ENCODE measurements around the gene MED9. TPM values are rescaled to one million over a fixed set of nuclear protein-coding genes. Genes with fewer than 3 reads are reported as not detected.
A peak's percentile ranks its signal among the peaks of the same experiment; 100 is the strongest.

The MED9 gene
- total RNA-seq, 2 experiments from 2014 or later, result 17.8 to 20.6 TPM

DNA sequence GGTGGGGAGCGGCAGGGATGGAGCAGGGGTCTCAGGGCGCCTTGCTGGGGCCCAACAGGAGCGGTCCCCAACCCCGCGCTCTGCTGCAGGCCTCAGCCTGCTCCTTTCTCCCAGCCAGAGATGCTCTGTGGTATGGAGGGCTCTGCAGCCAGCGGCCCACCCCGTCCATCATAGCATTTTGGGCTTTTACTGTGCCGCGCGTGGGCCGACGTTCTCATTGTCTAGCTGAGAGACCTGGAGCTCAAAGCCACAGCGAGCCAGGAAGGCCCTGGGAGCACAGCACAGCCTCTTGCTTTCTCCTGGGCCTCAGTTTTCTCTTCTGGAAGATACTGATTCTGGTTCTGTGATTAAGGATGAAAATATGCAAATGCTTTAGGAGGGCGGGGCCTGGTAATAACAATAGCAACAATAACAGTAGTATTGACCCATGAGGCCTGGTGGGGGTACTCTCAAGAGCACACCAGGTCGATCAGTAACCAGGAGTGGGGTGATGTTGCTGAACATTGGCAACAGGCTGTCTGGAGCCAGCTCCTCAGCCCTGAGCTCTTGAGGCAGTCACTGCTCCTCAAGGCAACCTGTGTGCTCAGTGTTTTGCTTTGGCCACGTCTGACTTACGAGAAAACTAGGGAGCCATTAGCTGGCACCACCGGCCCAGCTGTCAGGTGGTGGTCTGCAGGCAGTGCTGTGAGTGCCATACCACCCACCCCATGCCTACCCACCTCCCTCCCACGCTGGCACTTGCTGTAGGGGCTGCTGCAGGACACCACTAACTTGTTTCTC lies 20.5 kb downstream of the MED9 start:
- DNase-seq, result peak; percentile 20
- Mint-ChIP-seq H3K27ac (peak overlapping the region; percentile 30), H3K4me1 (peaks cover 13% of the 10 kb centered on the region), H3K9me3 (no peaks in the 10 kb centered on the region), H3K27me3 (peaks cover 21% of the 10 kb centered on the region), H3K36me3 (peaks cover 6% of the 10 kb centered on the region), H3K4me3 (peak overlapping the region; percentile 39)
- POLR2A ChIA-PET, result interaction anchor here (1.1 to 2.8 kb wide), 3 partner anchors 10 to 144 kb away, joined by 3 to 13 read pairs (median 11); no protein-coding TSS in a partner anchor
- ATAC-seq (ENCODE audit: low read depth), result no peak

DNA sequence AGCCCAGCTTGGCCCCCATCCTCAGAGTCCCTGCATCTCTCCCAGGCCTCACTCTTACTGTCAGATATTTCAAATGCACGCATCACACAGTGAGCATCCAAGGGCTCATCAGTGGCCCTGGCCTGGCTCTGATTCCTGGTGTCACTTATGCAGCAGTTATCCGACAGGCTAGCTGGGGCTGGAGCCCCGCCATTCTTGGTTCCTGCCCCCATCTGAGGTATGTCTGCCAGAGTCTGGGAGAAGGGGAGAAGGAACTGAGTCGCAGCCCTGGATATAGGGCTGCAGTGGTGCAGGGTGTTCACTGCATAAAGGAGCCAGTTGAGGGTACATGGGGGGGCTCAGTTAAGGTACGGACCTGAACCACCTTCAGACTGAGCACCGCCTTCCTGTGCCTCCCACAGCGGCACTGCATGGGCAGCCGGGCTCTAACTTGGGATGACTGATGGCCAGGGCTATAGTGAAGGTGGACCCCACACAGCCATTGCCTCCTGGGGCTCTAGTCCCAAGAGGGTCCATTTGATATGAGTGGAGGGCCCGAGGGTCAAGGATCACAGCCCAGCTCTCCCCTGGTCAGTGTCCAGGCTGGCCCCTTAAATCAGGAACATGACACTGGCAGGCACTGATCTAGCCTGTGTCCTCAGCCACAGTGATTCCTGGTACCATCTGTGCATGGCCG lies 21.2 kb downstream of the MED9 start:
- H3K9me3 Mint-ChIP-seq, result no peaks in the 10 kb centered on the region
- peaks cover 21% of the 10 kb centered on the region for H3K27me3 Mint-ChIP-seq
- H3K27ac Mint-ChIP-seq, result no peak overlapping the region
- H3K4me1 Mint-ChIP-seq, result peaks cover 13% of the 10 kb centered on the region
- H3K36me3 Mint-ChIP-seq, result peaks cover 2% of the 10 kb centered on the region
- ATAC-seq (ENCODE audit: low read depth) (no peak), DNase-seq (no peak)
- H3K4me3 Mint-ChIP-seq, result no peak overlapping the region
- POLR2A ChIA-PET, result no interaction called here

DNA sequence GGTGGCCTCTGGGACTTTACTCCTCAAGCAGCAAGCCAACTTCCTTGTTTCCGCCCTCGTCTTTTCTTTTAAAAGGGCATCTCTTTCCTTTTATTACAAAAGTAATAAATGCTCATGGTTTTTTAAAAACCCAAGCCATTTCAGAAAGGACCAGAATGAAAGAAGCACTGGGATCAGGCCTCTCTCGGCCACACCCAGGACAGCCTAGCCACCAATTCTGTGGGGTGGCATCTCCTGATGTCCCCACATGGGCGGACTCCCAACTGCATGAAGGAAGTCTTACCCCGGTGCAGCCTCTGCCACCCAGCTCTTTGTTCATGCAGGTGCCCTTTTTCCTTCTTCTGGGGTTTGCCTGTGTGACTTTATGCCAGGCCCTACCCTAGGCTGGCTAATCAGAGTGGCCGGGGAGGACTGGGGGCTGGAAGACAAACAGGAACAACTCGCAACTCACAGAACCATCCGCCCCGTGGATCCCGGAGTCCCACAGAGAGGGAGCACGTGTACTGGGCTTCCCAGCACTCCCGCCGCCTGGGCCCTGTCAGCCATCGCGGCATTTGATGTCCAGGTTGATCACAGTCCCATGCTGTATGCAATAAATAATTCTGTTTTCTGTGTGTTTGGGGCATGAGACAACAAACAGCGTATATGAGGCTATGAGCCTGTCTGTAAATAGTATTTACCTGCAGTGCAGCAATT lies 22.0 kb downstream of the MED9 start:
- H3K4me1 Mint-ChIP-seq, result peaks cover 13% of the 10 kb centered on the region
- H3K4me3 Mint-ChIP-seq, result no peak overlapping the region
- H3K9me3 Mint-ChIP-seq, result no peaks in the 10 kb centered on the region
- DNase-seq (no peak), ATAC-seq (ENCODE audit: low read depth) (no peak)
- POLR2A ChIA-PET, result interaction anchor here (0.5 kb wide), 1 partner anchor 107 kb away, joined by 4 read pairs; no protein-coding TSS in a partner anchor
- H3K36me3 Mint-ChIP-seq, result no peaks in the 10 kb centered on the region
- H3K27ac Mint-ChIP-seq, result no peak overlapping the region
- H3K27me3 Mint-ChIP-seq, result peaks cover 18% of the 10 kb centered on the region

- Mint-ChIP-seq H3K9me3 (no peaks in the 10 kb centered on the region), H3K36me3 (no peaks in the 10 kb centered on the region), H3K27ac (no peak overlapping the region), H3K27me3 (peaks cover 13% of the 10 kb centered on the region), H3K4me1 (peaks cover 13% of the 10 kb centered on the region), H3K4me3 (no peak overlapping the region)
- DNase-seq (no peak), ATAC-seq (ENCODE audit: low read depth) (no peak)
- POLR2A ChIA-PET, result interaction anchor here (0.5 kb wide), 1 partner anchor 108 kb away, joined by 4 read pairs; no protein-coding TSS in a partner anchor
These were observed 22.8 kb downstream of the MED9 start for GRCh38 chr17:17499402-17500145.

DNA sequence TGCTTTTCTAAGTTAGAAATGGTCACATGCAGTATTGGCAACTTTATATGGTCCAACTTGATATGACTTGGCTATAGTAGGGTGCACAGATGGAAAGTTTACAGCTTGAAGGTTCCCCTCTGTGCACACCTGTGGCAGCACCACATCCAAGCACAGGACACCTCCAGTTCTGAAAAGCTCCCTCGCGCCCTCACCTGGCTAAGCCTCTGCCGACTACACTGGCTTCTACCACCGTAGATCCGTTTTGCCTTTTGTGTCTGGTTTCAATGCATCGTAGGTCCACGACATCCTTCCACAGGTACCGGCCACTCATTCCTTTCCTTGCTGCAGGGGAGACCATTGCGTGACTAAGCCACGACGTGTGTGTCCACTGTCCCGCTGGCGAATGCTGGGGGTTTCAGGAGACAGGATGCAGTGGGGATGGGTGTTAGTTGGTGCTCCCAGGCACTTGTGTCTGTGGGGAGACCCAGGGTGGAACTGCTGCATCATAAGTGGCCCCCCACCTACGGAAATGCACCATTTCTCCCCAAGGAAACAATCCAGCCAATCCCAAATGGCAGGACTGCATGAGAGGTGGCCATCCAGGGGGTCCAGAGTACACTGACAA lies 24.3 kb downstream of the MED9 start:
- no peak overlapping the region for H3K27ac Mint-ChIP-seq
- peaks cover 4% of the 10 kb centered on the region for H3K4me1 Mint-ChIP-seq
- POLR2A ChIA-PET, result no interaction called here
- H3K4me3 Mint-ChIP-seq, result no peak overlapping the region
- no peaks in the 10 kb centered on the region for H3K9me3 Mint-ChIP-seq
- H3K27me3 Mint-ChIP-seq, result peaks cover 4% of the 10 kb centered on the region
- DNase-seq (no peak), ATAC-seq (ENCODE audit: low read depth) (no peak)
- no peaks in the 10 kb centered on the region for H3K36me3 Mint-ChIP-seq

GRCh38 chr17:17502741-17503565 lies 26.2 kb downstream of the MED9 start:
- POLR2A ChIA-PET, result no interaction called here
- no peak overlapping the region for H3K4me3 Mint-ChIP-seq

DNA sequence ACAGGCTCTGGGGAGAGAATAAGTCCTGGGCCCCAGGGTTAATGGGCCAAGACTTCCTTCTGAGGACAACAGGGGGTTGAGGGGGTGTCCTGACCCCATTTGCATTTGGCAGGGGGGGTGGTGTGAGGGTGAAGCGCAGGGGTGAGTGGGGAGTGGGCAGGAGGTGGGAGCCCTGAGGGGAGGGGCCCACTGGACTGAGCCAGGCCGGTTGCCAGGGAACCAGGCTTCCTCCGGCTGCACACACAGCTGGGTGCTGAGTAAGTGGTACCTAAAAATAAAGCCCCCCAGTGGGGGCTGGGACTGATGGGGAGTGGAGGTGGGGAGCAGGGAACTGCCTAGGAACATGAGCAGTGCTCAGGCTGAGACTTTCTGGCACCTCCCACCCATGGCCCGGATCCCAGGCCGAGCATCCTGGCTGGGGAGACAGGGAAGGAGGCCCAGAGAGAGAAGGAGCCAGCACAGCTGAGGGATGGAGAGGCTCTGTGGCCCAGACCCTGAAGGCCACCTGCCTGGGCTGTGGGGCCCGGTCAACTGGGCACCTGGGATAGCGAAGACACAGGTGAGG lies 26.8 kb downstream of the MED9 start:
- Mint-ChIP-seq H3K9me3 (no peaks in the 10 kb centered on the region), H3K4me1 (no peaks in the 10 kb centered on the region), H3K27me3 (no peaks in the 10 kb centered on the region), H3K36me3 (no peaks in the 10 kb centered on the region), H3K4me3 (no peak overlapping the region), H3K27ac (no peak overlapping the region)
- DNase-seq (no peak), ATAC-seq (ENCODE audit: low read depth) (no peak)
- POLR2A ChIA-PET, result no interaction called here

More at GRCh38 chr17:17502741-17503565, 26.2 kb downstream of the MED9 start:
- Mint-ChIP-seq H3K27me3 (no peaks in the 10 kb centered on the region), H3K9me3 (no peaks in the 10 kb centered on the region), H3K27ac (no peak overlapping the region), H3K36me3 (no peaks in the 10 kb centered on the region), H3K4me1 (no peaks in the 10 kb centered on the region)
- no peak for ATAC-seq (ENCODE audit: low read depth)
- DNase-seq, result no peak

GRCh38 chr17:17504341-17505140 lies 27.7 kb downstream of the MED9 start:
- Mint-ChIP-seq H3K27ac (no peak overlapping the region), H3K27me3 (no peaks in the 10 kb centered on the region), H3K9me3 (no peaks in the 10 kb centered on the region), H3K36me3 (no peaks in the 10 kb centered on the region), H3K4me3 (no peak overlapping the region), H3K4me1 (no peaks in the 10 kb centered on the region)
- ATAC-seq (ENCODE audit: low read depth), result no peak
- POLR2A ChIA-PET, result no interaction called here
- DNase-seq, result no peak

- H3K27me3 Mint-ChIP-seq, result no peaks in the 10 kb centered on the region
- ATAC-seq (ENCODE audit: low read depth) (no peak), DNase-seq (no peak)
- POLR2A ChIA-PET, result no interaction called here
- H3K9me3 Mint-ChIP-seq, result no peaks in the 10 kb centered on the region
- no peak overlapping the region for H3K27ac Mint-ChIP-seq
- H3K4me3 Mint-ChIP-seq, result no peak overlapping the region
- no peaks in the 10 kb centered on the region for H3K36me3 Mint-ChIP-seq
- no peaks in the 10 kb centered on the region for H3K4me1 Mint-ChIP-seq
These were observed 28.4 kb downstream of the MED9 start for GRCh38 chr17:17505151-17505550.

DNA sequence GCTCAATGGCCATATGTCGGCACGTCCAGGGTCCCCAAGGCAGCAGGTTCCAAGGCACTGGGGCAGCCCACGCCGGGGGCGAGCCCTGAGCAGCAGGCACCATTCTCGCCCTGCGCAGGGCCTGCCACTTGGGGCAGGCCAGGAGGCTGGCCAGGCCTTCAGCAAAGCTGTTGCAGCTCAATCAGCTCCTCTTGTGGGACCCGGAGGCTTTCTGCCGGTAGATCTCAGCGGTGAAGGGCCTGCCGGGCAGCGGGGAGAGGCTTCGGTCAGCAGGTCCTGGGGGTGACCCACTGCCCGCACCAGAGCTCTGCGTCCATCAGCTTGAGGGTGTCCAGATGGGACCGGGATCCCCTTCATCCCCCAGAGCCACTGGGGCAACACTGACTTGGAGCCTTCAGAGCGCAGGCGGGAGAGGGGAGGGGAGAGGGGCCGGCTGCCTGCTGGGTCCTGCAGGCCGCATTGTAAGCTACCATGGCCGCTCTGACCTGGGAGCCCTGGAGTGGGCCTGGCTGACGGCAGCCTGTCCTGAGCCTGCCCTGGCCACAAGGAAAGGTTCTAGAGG lies 28.9 kb downstream of the MED9 start:
- POLR2A ChIA-PET, result no interaction called here
- no peaks in the 10 kb centered on the region for H3K36me3 Mint-ChIP-seq
- no peaks in the 10 kb centered on the region for H3K9me3 Mint-ChIP-seq
- ATAC-seq (ENCODE audit: low read depth), result no peak
- no peak for DNase-seq
- H3K4me3 Mint-ChIP-seq, result no peak overlapping the region
- H3K4me1 Mint-ChIP-seq, result peaks cover 1% of the 10 kb centered on the region
- H3K27me3 Mint-ChIP-seq, result no peaks in the 10 kb centered on the region
- no peak overlapping the region for H3K27ac Mint-ChIP-seq

- POLR2A ChIA-PET, result no interaction called here
- no peaks in the 10 kb centered on the region for H3K36me3 Mint-ChIP-seq
- no peaks in the 10 kb centered on the region for H3K9me3 Mint-ChIP-seq
- H3K27me3 Mint-ChIP-seq, result no peaks in the 10 kb centered on the region
- H3K27ac Mint-ChIP-seq, result no peak overlapping the region
- no peak for DNase-seq
- peaks cover 4% of the 10 kb centered on the region for H3K4me1 Mint-ChIP-seq
- no peak for ATAC-seq (ENCODE audit: low read depth)
- H3K4me3 Mint-ChIP-seq, result no peak overlapping the region
These were observed 29.5 kb downstream of the MED9 start for GRCh38 chr17:17506181-17506741.

Data from activated naive CD8-positive, alpha-beta T cell treated with anti-CD3 and anti-CD28 coated beads, Interleukin-2, amount 10 ng/mL, durations not matched to agents 7 days and 5 days (primary cell).